Measurements from ENCODE around the gene CLDN22. TPM values are rescaled to one million over a fixed set of nuclear protein-coding genes. Genes with fewer than 3 reads are reported as not detected.

The CLDN22 gene
- not detected in 3 replicates for total RNA-seq

- Mint-ChIP-seq H3K4me3 (no peak within 1 kb of the TSS), H3K27ac (peak within 1 kb of the TSS; percentile 40), H3K4me1 (peaks cover 13% of the 10 kb centered on the region), H3K27me3 (ENCODE audit: low read depth) (no peaks in the 10 kb centered on the region), H3K36me3 (peaks cover 12% of the 10 kb centered on the region), H3K9me3 (no peaks in the 10 kb centered on the region)
- DNase-seq (ENCODE audit: low spot score in 2 of 2, unreplicated experiment in 2 of 2): no peak
- no peak for TF ChIP-seq CTCF (IDR thresholded peaks at IDR 0.05; ENCODE audit: unreplicated experiment)
Measured at GRCh38 chr4:183320211-183321059, at the start of gene CLDN22. Gene CLDN22 (minus strand): TSS chr4:183320276. CDS start chr4:183320218, 58 bp downstream.

- Mint-ChIP-seq H3K4me1 (peaks cover 12% of the 10 kb centered on the region), H3K27ac (no peak overlapping the region), H3K36me3 (no peaks in the 10 kb centered on the region), H3K27me3 (ENCODE audit: low read depth) (no peaks in the 10 kb centered on the region), H3K4me3 (no peak overlapping the region), H3K9me3 (peaks cover 15% of the 10 kb centered on the region)
- no peak for DNase-seq (ENCODE audit: low spot score in 2 of 2, unreplicated experiment in 2 of 2)
- TF ChIP-seq CTCF (IDR thresholded peaks at IDR 0.05; ENCODE audit: unreplicated experiment): no peak
Measured at GRCh38 chr4:183369073-183369472, 49.0 kb upstream of the CLDN22 start.

- DNase-seq (ENCODE audit: low spot score in 2 of 2, unreplicated experiment in 2 of 2): no peak
- Mint-ChIP-seq H3K27me3 (ENCODE audit: low read depth) (no peaks in the 10 kb centered on the region), H3K4me1 (peaks cover 14% of the 10 kb centered on the region), H3K4me3 (no peak overlapping the region), H3K27ac (no peak overlapping the region), H3K9me3 (no peaks in the 10 kb centered on the region), H3K36me3 (no peaks in the 10 kb centered on the region)
- TF ChIP-seq CTCF (IDR thresholded peaks at IDR 0.05; ENCODE audit: unreplicated experiment): no peak
Measured at GRCh38 chr4:183366206-183366835, 46.2 kb upstream of the CLDN22 start.

- H3K27ac Mint-ChIP-seq: no peak overlapping the region
Measured at GRCh38 chr4:183364025-183364424, 43.9 kb upstream of the CLDN22 start.

DNA sequence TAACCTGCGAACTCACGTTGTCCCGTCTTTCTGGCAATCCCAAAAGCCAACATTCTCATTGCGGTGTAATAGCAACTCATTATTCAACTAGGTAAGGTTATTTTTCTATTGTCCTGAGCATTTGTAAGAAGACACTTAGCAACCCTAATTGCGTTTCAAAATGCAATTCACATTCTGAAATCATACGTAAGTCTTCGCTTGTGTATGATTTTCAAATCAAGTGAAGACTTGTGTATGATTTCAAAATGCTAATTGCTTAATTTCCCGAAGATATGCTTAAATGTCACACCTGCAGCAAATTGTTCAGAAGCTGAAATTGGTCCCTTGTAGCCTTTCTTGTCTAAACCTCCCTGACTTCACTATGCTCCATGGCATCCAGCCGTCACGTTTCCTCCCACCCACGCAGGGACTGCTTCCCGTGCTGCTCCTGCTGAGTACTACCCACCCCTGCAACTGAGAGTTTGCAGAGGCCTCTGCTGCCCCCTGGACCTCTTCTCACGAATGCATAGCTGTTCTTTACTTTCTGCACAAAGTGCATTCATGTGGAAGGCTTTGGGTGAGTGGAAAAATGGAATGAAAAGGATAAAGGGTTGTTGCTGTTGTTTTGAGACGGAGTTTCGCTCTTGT lies 43.0 kb upstream of the CLDN22 start:
- no peak overlapping the region for H3K4me3 Mint-ChIP-seq
- no peaks in the 10 kb centered on the region for H3K9me3 Mint-ChIP-seq
- H3K27ac Mint-ChIP-seq: no peak overlapping the region
- H3K27me3 Mint-ChIP-seq (ENCODE audit: low read depth): no peaks in the 10 kb centered on the region
- peaks cover 10% of the 10 kb centered on the region for H3K4me1 Mint-ChIP-seq
- H3K36me3 Mint-ChIP-seq: no peaks in the 10 kb centered on the region
- DNase-seq (ENCODE audit: low spot score in 2 of 2, unreplicated experiment in 2 of 2): no peak
- TF ChIP-seq CTCF (IDR thresholded peaks at IDR 0.05; ENCODE audit: unreplicated experiment): no peak

More at GRCh38 chr4:183364025-183364424, 43.9 kb upstream of the CLDN22 start:
- no peaks in the 10 kb centered on the region for H3K36me3 Mint-ChIP-seq
- H3K9me3 Mint-ChIP-seq: no peaks in the 10 kb centered on the region
- no peak overlapping the region for H3K4me3 Mint-ChIP-seq
- H3K27me3 Mint-ChIP-seq (ENCODE audit: low read depth): no peaks in the 10 kb centered on the region
- peaks cover 10% of the 10 kb centered on the region for H3K4me1 Mint-ChIP-seq
- no peak for DNase-seq (ENCODE audit: low spot score in 2 of 2, unreplicated experiment in 2 of 2)
- TF ChIP-seq CTCF (IDR thresholded peaks at IDR 0.05; ENCODE audit: unreplicated experiment): no peak

All from mesothelial cell of epicardium (in vitro differentiated cells).